Panc1 (cell line): ENCODE results near the gene MACO1. TPM values are rescaled to one million over a fixed set of nuclear protein-coding genes. Genes with fewer than 3 reads are reported as not detected.

Experiments used
- ATAC-seq: fragments of 200-7000 bp; cut with Tn5 transposase; 2 replicates; pipeline ENCODE4 v1.9.1; 2020; ENCODE audit warnings: mild to moderate bottlenecking, moderate library complexity
- BruUV-seq: library from RNA; stranded (reverse); fragments of 400-500 nt; replicated peaks from 2 replicates; lab custom pipeline; 2021; lab: Mats Ljungman, UMichigan
- CTCF ChIA-PET: fragments of 300-600 bp; sonication (Branson Sonifier 250); formaldehyde crosslinking; loops from one replicate; lab custom pipeline; 2022; ENCODE audit warnings: antibody characterized with exemption; lab: Charles Lee
- POLR2A ChIA-PET: fragments of 300-600 bp; sonication (Branson Sonifier 250); formaldehyde crosslinking; loops from one replicate; lab custom pipeline; 2022; ENCODE audit warnings: antibody characterized with exemption; lab: Charles Lee
- DNase-seq: peaks from one replicate; pipeline ENCODE4 v3.0.0-alpha.2; 2010; ENCODE audit warnings: low read depth, low spot score
- H3K27ac ChIP-seq: 2 replicates; pipeline ENCODE4 v1.5.1; 2011; ENCODE audit warnings: mild to moderate bottlenecking, low read length, inconsistent platforms
- H3K27me3 ChIP-seq: fragments of 200-500 bp; sonication (Bioruptor generic); 2 replicates; pipeline ENCODE4 v1.6.0; 2014; ENCODE audit warnings: low read length, inconsistent platforms; ENCODE audit not compliant: control insufficient read depth, insufficient read depth
- H3K36me3 ChIP-seq: fragments of 200-500 bp; sonication (Bioruptor generic); 2 replicates; pipeline ENCODE4 v1.5.1; 2014; ENCODE audit warnings: inconsistent platforms, mild to moderate bottlenecking, low read length, moderate library complexity; ENCODE audit not compliant: control insufficient read depth, insufficient read depth
- H3K4me1 ChIP-seq: 2 replicates; pipeline ENCODE4 v1.5.1; 2011; ENCODE audit warnings: inconsistent platforms, mild to moderate bottlenecking, low read length, moderate library complexity; ENCODE audit not compliant: control insufficient read depth, insufficient read depth
- H3K4me3 ChIP-seq, 2 experiments: 2 replicates each; pipeline ENCODE4 v1.5.1; 2011 to 2012; ENCODE audit warnings: low read depth in 2 of 2, low read length in 2 of 2, mild to moderate bottlenecking in 2 of 2, inconsistent platforms in 1 of 2, moderate library complexity in 1 of 2
- H3K9me3 ChIP-seq: fragments of 200-500 bp; sonication (Bioruptor generic); 2 replicates; pipeline ENCODE4 v1.5.1; 2014; ENCODE audit warnings: low read depth, mild to moderate bottlenecking, inconsistent platforms, low read length, moderate library complexity; ENCODE audit not compliant: control insufficient read depth, insufficient read depth
- POLR2AphosphoS5 ChIP-seq: IDR thresholded peaks from 2 replicates; pipeline ENCODE4 v1.6.1; 2012; ENCODE audit warnings: mild to moderate bottlenecking, low read depth, low read length, moderate library complexity
- SIN3A ChIP-seq: IDR thresholded peaks from 2 replicates; pipeline ENCODE4 v1.6.1; 2012; ENCODE audit warnings: low read depth, mild to moderate bottlenecking, low read length, moderate library complexity, borderline replicate concordance; ENCODE audit not compliant: insufficient read depth
- TCF7L2 ChIP-seq: IDR thresholded peaks from 2 replicates; pipeline ENCODE4 v1.6.1; 2011; ENCODE audit warnings: mild to moderate bottlenecking, low read depth, low read length, inconsistent platforms
- in situ Hi-C: cut with HindIII; loops from 2 replicates; pipeline ENCODE4 v1.10.0; 2016; ENCODE audit warnings: low sequenced_read_pairs, low pct_unique_long_range_greater_than_20kb
- intact Hi-C: fragments of 100-400 bp; cut with micrococcal nuclease; formaldehyde crosslinking; loops from one replicate; pipeline ENCODE4 v1.10.0; 2022; ENCODE audit not compliant: unreplicated experiment
- total RNA-seq: library from RNA; stranded (reverse); gene quantifications from one replicate; pipeline ENCODE4 v1.2.1, GENCODE V29; 2021; ENCODE audit not compliant: unreplicated experiment
- TF ChIP-seq, protein P1 (sequence below): fragments of 450-650 bp; IDR thresholded peaks from 2 replicates; pipeline ENCODE4 v1.5.1; 2017; ENCODE audit warnings: mild to moderate bottlenecking
- TF ChIP-seq, protein P2 (sequence below), 2 experiments: IDR thresholded peaks; 2 replicates each; pipeline ENCODE4 v1.6.1; 2011 to 2012; ENCODE audit warnings: low read depth in 2 of 2, control low read depth in 1 of 2, low read length in 1 of 2, mild to moderate bottlenecking in 1 of 2, moderate library complexity in 1 of 2; ENCODE audit not compliant: insufficient read depth in 1 of 2

The MACO1 gene
- total RNA-seq, 1 experiment from 2014 or later = 16.5 TPM

DNA sequence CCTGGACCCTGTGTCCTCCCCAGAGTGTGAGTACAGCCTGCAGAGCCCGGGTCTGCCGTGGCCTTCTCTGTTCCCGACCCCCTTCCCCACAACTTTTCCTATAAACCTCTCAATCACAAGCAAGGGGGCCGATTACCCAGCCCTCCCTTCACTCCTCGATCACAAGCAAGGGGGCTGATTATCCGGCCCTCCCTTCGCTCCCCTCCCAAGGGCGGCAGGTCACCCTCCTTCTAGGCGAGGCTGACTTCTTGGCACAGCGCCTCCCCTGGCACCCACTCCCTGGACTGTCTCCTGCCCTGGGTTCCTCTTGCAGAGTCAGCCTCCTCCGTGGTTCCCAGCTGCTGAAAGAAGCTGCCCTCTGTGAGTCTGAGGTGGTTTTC is 100.4 kb downstream of the MACO1 start:
- Histone ChIP-seq H3K27ac (no peak overlapping the region), H3K4me3 (no peak overlapping the region), H3K4me1 (no peaks in the 10 kb centered on the region; the same call in 1 of the 2 replicates), H3K27me3 (no peaks in the 10 kb centered on the region), H3K36me3 (no peaks in the 10 kb centered on the region), H3K9me3 (no peaks in the 10 kb centered on the region)
- DNase-seq (no peak), ATAC-seq (no peak)
- ChIA-PET POLR2A (no interaction called here), CTCF (no interaction called here)
- no TSS peak for BruUV-seq
- TF ChIP-seq POLR2AphosphoS5 (no peak), SIN3A (no peak), TCF7L2 (no peak)
- TF ChIP-seq, protein P1, sequence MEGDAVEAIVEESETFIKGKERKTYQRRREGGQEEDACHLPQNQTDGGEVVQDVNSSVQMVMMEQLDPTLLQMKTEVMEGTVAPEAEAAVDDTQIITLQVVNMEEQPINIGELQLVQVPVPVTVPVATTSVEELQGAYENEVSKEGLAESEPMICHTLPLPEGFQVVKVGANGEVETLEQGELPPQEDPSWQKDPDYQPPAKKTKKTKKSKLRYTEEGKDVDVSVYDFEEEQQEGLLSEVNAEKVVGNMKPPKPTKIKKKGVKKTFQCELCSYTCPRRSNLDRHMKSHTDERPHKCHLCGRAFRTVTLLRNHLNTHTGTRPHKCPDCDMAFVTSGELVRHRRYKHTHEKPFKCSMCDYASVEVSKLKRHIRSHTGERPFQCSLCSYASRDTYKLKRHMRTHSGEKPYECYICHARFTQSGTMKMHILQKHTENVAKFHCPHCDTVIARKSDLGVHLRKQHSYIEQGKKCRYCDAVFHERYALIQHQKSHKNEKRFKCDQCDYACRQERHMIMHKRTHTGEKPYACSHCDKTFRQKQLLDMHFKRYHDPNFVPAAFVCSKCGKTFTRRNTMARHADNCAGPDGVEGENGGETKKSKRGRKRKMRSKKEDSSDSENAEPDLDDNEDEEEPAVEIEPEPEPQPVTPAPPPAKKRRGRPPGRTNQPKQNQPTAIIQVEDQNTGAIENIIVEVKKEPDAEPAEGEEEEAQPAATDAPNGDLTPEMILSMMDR = no peak
- TF ChIP-seq, protein P2, sequence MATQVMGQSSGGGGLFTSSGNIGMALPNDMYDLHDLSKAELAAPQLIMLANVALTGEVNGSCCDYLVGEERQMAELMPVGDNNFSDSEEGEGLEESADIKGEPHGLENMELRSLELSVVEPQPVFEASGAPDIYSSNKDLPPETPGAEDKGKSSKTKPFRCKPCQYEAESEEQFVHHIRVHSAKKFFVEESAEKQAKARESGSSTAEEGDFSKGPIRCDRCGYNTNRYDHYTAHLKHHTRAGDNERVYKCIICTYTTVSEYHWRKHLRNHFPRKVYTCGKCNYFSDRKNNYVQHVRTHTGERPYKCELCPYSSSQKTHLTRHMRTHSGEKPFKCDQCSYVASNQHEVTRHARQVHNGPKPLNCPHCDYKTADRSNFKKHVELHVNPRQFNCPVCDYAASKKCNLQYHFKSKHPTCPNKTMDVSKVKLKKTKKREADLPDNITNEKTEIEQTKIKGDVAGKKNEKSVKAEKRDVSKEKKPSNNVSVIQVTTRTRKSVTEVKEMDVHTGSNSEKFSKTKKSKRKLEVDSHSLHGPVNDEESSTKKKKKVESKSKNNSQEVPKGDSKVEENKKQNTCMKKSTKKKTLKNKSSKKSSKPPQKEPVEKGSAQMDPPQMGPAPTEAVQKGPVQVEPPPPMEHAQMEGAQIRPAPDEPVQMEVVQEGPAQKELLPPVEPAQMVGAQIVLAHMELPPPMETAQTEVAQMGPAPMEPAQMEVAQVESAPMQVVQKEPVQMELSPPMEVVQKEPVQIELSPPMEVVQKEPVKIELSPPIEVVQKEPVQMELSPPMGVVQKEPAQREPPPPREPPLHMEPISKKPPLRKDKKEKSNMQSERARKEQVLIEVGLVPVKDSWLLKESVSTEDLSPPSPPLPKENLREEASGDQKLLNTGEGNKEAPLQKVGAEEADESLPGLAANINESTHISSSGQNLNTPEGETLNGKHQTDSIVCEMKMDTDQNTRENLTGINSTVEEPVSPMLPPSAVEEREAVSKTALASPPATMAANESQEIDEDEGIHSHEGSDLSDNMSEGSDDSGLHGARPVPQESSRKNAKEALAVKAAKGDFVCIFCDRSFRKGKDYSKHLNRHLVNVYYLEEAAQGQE (IDR thresholded peaks at IDR 0.05; ENCODE audit: insufficient read depth in 1 of 2, low read depth in 2 of 2, low read length in 1 of 2) = no peak
- in situ Hi-C loops (no loop called here), intact Hi-C loops (no loop called here)

DNA sequence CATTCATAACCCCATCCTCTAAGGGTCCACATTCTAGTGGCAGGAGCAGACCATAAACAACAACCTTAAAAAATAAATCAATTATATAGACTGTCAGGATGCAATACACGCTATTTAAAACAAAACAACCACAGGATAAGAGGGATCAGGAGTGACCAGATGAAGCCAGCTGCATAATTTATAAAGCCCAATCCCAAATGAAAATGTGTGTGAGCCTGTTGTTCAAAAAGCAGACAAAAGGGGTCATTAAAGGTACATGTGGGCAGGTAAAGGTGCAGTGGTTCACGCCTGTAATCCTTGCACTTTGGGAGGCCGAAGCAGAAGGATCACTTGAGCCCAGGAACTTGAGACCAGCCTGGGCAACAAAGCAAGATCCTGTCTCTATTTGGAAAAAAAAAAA is 102.3 kb downstream of the MACO1 start:
- in situ Hi-C loops (no loop called here), intact Hi-C loops (no loop called here)
- Histone ChIP-seq H3K27me3 (no peaks in the 10 kb centered on the region), H3K4me1 (no peaks in the 10 kb centered on the region; the same call in 1 of the 2 replicates), H3K36me3 (no peaks in the 10 kb centered on the region), H3K27ac (no peak overlapping the region), H3K4me3 (no peak overlapping the region), H3K9me3 (no peaks in the 10 kb centered on the region)
- no TSS peak for BruUV-seq
- TF ChIP-seq, protein P2 (IDR thresholded peaks at IDR 0.05; ENCODE audit: insufficient read depth in 1 of 2, low read depth in 2 of 2, low read length in 1 of 2) = no peak
- TF ChIP-seq SIN3A (no peak), POLR2AphosphoS5 (no peak), TCF7L2 (no peak)
- TF ChIP-seq, protein P1 = no peak
- ATAC-seq (no peak), DNase-seq (no peak)
- CTCF ChIA-PET = interaction anchor here (0.7 kb wide), 1 partner anchor 192 kb away, joined by 3 read pairs; no protein-coding TSS in a partner anchor
- POLR2A ChIA-PET = interaction anchor here (0.6 kb wide), 1 partner anchor 102 kb away, joined by 6 read pairs; no protein-coding TSS in a partner anchor
